Measurements from ENCODE around the gene BMI1. TPM values are rescaled to one million over a fixed set of nuclear protein-coding genes. Genes with fewer than 3 reads are reported as not detected.

The BMI1 gene
- total and polyA plus RNA-seq, 4 donors: 13.2 to 28.7 (median 19.5) TPM

DNA sequence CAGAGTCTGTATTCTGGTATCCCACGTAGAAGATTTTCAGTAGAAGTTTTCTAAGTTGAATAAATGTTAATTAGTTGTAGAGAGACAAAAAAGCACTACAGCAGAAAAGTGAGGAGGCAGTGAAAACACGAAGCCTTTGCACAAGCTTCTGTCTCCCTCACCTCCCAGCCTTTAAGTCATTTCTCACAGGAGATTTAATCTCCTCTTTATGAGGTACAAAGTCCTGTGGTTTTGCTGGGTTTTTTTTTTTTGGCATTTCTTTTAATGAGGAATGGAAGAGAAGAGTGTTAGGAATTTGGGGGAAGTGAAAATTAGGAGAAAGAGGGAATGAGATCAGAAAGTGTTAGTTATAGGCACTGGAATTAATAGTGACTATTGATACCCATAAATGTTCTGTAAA, 45.9 kb downstream of the BMI1 start (continued):
- TF ChIP-seq, protein P1, sequence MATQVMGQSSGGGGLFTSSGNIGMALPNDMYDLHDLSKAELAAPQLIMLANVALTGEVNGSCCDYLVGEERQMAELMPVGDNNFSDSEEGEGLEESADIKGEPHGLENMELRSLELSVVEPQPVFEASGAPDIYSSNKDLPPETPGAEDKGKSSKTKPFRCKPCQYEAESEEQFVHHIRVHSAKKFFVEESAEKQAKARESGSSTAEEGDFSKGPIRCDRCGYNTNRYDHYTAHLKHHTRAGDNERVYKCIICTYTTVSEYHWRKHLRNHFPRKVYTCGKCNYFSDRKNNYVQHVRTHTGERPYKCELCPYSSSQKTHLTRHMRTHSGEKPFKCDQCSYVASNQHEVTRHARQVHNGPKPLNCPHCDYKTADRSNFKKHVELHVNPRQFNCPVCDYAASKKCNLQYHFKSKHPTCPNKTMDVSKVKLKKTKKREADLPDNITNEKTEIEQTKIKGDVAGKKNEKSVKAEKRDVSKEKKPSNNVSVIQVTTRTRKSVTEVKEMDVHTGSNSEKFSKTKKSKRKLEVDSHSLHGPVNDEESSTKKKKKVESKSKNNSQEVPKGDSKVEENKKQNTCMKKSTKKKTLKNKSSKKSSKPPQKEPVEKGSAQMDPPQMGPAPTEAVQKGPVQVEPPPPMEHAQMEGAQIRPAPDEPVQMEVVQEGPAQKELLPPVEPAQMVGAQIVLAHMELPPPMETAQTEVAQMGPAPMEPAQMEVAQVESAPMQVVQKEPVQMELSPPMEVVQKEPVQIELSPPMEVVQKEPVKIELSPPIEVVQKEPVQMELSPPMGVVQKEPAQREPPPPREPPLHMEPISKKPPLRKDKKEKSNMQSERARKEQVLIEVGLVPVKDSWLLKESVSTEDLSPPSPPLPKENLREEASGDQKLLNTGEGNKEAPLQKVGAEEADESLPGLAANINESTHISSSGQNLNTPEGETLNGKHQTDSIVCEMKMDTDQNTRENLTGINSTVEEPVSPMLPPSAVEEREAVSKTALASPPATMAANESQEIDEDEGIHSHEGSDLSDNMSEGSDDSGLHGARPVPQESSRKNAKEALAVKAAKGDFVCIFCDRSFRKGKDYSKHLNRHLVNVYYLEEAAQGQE (IDR thresholded peaks at IDR 0.05): no peak
- TF ChIP-seq, protein P2, sequence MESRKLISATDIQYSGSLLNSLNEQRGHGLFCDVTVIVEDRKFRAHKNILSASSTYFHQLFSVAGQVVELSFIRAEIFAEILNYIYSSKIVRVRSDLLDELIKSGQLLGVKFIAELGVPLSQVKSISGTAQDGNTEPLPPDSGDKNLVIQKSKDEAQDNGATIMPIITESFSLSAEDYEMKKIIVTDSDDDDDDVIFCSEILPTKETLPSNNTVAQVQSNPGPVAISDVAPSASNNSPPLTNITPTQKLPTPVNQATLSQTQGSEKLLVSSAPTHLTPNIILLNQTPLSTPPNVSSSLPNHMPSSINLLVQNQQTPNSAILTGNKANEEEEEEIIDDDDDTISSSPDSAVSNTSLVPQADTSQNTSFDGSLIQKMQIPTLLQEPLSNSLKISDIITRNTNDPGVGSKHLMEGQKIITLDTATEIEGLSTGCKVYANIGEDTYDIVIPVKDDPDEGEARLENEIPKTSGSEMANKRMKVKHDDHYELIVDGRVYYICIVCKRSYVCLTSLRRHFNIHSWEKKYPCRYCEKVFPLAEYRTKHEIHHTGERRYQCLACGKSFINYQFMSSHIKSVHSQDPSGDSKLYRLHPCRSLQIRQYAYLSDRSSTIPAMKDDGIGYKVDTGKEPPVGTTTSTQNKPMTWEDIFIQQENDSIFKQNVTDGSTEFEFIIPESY (IDR thresholded peaks at IDR 0.05): no peak

DNA sequence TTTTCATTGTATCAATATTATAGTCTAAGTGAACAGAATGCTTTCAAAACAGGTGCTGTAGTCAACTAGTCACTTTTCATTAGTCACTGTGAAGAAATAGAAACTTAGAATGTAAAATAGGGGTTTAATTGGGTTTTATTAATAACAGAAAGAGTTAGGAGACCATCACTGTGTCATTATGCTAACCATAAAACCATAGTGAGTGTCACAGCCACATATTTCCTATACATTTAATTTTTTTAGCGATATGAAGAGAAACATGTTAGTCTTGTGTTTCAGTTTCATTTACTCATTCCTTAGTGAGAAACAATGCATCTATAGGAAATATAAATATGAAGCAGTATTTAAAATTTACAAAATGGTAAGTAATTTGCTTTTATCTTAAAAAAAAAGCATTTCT, 46.6 kb downstream of the BMI1 start:
- Histone ChIP-seq H3K4me3 (ENCODE audit: low read depth in 1 of 3, low read length in 3 of 3) (no peak overlapping the region), H3K4me1 (ENCODE audit: control insufficient read depth in 4 of 4, insufficient read depth in 4 of 4, low read length in 3 of 4) (no peaks in the 10 kb centered on the region), H3K36me3 (ENCODE audit: control insufficient read depth in 4 of 4, insufficient read depth in 3 of 4, low read depth in 1 of 4, low read length in 3 of 4) (no peaks in the 10 kb centered on the region), H3K9ac (ENCODE audit: low read depth in 1 of 2, low read length in 2 of 2) (no peak overlapping the region), H3K27ac (ENCODE audit: low read depth in 1 of 2, low read length in 2 of 2) (no peak overlapping the region), H3K9me3 (ENCODE audit: control insufficient read depth in 4 of 4, low read length in 3 of 4) (no peaks in the 10 kb centered on the region), H3K27me3 (ENCODE audit: control insufficient read depth in 4 of 4, insufficient read depth in 4 of 4, low read length in 3 of 4) (peaks cover 0 to 2% (median 0%) of the 10 kb centered on the region in 4 donors)
- DNase-seq (ENCODE audit: low spot score): no peak
- TF ChIP-seq HNF4G (IDR thresholded peaks at IDR 0.05) (no peak), EGR1 (IDR thresholded peaks at IDR 0.05; ENCODE audit: low read depth in 2 of 2) (no peak), FOXA1 (IDR thresholded peaks at IDR 0.05) (no peak), GABPA (IDR thresholded peaks at IDR 0.05 in 1 of 2, conservative IDR thresholded peaks at IDR 0.05 in 1 of 2) (no peak)
- TF ChIP-seq, protein P3, sequence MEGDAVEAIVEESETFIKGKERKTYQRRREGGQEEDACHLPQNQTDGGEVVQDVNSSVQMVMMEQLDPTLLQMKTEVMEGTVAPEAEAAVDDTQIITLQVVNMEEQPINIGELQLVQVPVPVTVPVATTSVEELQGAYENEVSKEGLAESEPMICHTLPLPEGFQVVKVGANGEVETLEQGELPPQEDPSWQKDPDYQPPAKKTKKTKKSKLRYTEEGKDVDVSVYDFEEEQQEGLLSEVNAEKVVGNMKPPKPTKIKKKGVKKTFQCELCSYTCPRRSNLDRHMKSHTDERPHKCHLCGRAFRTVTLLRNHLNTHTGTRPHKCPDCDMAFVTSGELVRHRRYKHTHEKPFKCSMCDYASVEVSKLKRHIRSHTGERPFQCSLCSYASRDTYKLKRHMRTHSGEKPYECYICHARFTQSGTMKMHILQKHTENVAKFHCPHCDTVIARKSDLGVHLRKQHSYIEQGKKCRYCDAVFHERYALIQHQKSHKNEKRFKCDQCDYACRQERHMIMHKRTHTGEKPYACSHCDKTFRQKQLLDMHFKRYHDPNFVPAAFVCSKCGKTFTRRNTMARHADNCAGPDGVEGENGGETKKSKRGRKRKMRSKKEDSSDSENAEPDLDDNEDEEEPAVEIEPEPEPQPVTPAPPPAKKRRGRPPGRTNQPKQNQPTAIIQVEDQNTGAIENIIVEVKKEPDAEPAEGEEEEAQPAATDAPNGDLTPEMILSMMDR (IDR thresholded peaks at IDR 0.05; ENCODE audit: low read depth, low read length, missing input control): no peak
- TF ChIP-seq, protein P1 (IDR thresholded peaks at IDR 0.05): no peak
- TF ChIP-seq, protein P4, sequence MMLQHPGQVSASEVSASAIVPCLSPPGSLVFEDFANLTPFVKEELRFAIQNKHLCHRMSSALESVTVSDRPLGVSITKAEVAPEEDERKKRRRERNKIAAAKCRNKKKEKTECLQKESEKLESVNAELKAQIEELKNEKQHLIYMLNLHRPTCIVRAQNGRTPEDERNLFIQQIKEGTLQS (IDR thresholded peaks at IDR 0.05): no peak
- WGBS: 88% methylated on average over 1 of the region's 1 CpG
